Putamen (tissue), 1 donor: ENCODE results near the gene RFX2.
A peak's percentile ranks its signal among the peaks of the same experiment; 100 is the strongest.
"Not testable (repeated sequence)": the region's sequence is repeated elsewhere in the genome, so short reads cannot be mapped to it uniquely, and the experiment has no call there.

ENCODE experiments used
- DNase-seq: peaks from one replicate; pipeline ENCODE4 v3.0.0-alpha.2; 2016; ENCODE audit warnings: low spot score

RFX2 gene

DNA sequence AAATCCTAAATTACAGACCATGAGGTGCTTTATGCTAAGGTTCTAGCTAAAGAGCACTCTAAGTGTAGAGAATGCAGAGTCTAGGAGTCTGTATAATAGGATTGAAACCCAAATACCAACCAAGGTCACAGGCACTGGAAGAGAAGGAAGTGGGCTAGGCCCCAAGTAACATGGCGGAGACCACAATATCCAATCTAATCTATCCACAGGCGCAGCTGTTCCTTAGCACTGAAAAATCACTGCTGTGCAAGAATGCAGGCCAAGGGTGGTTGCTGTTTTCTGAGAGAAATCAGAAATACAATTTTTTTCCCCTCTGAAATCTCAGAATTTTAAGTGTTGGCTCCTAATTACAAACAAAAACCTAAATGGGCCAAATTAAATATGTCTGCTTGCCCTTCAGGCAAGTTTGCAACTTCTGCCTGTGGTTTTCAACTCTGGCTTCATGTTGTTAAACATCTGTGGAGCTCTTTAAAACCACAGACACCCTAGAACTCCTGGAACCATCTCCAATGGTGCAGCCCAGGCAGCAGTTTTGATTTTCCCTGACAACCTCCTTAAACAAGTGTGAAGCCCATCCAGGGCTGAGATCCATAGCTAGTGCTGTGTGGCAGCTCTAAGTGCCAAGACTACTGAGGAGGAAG, 138.5 kb downstream of the RFX2 start:
- DNase-seq: no peak

DNA sequence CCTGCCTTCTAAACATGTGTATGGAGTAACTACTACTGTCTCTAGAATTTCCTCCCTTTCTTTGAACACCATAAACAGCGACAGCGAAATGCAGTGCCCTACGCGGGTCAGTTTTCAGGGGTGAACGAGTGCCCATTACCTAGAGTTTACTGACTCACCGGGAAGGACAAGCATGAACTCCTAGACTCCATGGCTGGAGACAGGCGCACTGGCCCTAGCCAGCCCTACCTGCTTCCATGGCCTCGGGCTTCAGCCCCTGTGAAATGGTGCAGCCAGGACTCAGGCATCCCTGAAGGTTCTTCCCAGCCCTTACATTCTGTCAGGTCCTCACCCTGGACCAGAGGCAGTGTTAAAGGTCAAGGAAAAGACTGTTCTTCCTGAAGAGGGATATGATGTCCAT, 140.8 kb downstream of the RFX2 start:
- DNase-seq: no peak

DNA sequence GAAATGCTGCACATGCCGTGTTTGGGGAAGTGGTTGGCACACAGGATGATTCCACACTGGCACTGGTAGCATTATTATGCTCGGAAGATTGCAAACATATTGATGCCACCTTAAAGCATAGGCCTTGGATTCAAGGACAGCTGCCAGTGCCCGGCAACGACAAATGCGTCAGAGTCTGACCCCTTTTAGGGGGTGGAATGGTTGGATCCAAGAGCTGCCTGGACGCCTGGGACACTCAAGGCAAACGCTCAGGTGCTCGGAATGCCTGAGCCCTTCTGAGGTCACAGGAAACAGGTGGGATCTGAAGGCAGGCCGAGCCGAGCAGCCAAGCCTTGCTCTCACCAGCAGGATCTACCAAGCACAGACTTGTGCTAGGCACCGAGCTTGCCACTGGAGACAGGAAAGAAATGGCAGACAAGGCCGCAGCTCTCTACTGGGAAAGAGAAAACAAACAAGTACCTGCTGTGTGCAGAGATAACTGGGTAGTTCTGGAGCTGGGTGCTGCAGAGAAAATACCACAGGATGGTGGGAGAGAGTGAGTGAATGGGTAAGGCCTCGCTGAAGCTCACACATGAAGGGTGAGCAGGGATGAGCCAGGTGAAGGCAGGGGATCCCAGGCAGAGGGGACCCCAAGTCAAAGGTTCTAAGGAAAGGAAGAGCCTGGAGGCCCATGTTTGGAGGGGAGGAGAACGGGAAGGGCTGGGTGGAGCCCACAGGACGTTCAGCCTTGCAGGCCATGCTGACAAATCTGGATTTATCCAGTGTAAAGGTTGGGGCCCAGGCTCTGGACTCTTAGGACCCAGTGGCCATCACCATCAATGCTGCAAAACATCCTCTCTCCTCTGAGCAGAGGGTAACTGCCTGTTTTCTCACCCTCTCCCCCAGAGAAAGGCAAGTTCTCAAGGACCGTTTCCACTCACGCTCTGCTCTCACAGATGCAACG, 141.6 kb downstream of the RFX2 start:
- no peak for DNase-seq

DNA sequence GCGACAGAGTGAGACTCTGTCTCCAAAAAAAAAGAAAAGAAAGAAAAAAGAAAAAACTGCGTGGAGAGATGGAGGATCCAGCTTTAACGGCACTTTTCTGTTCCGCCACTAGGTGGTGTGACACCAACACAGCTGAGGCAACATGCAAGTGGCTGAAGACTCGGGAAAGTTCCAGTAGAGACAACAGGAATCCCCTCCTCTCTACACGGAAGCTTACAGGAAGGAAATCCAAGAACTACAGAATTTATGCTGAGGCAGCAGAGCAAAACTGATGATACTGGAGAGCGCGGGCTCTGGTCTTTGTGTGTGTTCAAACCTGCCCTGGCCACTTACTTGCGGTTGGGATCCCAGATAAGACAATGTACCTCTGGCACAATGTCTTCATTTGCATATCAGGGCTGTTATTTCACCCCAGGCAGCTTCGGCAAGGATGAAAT, 142.3 kb downstream of the RFX2 start:
- DNase-seq: peak; percentile 78

DNA sequence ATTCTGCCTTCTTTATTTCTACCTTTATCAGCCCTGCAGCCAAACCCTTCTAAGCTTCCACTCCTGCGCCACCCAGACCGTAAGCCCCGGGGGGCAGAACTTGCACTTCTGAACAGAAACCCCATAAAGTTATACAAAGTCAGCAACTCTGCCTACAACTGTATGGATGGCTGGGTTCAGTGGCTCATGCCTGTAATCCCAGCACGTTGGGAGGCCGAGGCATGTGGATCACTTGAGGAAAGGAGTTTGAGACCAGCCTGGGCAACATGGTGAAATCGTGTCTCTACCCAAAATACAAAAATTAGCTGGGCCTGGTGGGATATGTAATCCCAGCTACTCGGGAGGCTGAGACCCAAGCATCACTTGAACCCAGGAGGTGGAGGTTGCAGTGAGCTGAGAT, 142.7 kb downstream of the RFX2 start:
- DNase-seq: no peak

DNA sequence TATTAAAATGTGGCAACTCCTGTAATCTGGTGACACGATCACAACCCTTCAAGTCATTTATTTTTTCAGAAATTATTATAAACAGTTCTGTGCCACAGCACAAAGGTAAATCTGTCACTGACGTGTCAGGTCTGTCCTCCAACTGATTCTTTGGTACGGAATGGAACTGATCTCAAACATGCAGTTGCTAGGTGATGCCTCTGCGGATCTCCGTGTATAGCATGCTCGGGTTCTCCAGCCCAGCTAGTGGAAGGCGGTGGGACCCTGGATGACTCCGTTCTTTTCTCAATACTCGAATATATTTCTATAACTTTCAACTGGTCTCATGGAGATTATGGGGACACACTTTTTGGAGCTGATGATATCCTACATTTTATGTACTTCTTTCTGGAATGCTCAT, 143.4 kb downstream of the RFX2 start:
- DNase-seq: no peak

DNA sequence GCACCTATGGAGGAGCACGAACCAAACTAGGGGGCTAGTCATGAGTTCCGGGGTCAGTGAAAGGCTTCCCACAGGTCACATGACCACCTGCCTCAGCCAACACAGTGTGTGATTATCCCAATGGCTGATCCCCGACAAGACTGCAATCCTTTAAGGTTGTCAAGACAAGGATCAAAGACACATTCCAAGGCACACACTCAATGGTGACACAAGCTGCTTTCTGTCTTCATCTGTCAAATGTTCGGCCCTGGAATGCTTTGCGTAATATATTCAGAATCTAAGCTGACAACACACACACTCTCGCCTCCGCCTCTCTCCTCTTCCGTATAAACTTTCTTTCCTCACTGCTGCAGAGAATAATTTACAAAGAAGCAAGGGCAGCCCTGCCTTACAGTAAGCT, 144.1 kb downstream of the RFX2 start:
- DNase-seq: peak; percentile 37

DNA sequence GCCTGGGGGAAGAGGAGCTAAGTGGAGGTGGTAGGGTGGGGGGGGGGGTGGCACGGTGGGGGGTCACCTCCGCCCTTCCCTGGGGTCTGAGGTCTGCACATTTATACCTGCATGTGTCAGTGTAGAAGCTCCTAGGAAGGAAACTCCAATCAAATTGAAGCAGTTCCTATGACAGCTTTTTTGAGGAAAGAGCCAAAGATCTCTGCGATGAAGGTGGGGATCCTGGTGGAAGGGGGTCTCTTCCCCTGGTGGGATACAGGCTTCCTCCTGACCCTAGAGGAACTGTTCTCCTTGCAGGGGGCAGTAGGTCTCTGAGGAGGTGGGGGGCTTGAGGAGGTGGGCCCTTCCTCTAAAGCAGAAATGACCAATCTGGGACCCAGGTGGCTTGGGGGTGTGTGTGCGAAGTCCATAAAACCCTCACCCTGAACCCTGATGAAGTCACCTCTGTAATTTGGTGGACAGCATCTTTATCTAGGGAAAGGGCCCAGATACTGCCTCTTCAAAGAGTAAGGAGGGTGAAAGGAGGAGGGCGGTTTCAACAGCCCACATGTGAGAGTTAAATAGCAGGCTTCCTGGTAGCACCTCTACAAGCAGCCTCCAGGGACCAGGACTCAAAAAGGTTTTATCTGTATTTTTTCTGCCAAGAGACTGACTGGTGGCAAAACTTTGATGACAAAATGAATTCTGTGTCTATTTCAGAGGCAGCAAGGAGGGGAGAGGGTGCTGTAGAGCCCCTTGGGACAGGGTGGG, 145.3 kb downstream of the RFX2 start:
- DNase-seq: no peak

DNA sequence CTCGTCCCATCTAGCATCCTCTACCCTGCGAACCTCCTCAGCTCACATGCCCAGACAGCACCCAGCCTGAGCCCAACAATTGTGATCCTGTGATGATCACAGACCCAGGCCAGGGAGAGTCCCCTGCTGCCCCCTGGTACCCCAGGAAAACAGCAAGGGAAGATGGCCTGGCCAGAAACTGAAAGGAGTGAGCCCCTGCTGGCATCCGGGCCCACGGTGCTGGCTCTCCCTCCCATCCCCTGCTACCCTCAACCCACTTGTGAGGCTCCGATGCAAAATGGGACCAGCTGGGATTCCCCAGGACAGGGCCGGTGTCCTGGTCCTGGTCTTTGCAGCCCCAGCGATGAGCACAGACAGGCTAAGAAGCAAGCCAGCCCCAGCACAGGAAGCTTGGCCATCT, 146.4 kb downstream of the RFX2 start:
- DNase-seq: no peak

DNA sequence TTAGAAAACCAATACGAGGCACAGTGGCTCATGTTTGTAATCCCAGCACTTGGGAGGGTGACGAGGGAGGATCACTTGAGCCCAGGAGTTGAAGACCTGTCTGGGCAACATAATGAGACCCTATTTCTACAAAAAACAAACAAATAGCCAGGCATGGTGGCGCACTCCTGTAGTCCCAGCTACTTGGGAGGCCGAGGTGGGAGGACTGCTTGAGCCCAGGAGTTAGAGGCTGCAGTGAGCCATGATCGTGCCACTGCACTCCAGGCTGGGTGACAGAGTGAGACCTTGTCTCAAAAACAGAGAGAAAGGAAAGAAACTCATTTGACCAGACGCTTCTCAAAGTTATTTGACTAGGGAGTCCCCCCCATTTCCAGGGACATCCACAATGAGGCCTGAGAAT, 147.0 kb downstream of the RFX2 start:
- DNase-seq: not testable (repeated sequence)

DNA sequence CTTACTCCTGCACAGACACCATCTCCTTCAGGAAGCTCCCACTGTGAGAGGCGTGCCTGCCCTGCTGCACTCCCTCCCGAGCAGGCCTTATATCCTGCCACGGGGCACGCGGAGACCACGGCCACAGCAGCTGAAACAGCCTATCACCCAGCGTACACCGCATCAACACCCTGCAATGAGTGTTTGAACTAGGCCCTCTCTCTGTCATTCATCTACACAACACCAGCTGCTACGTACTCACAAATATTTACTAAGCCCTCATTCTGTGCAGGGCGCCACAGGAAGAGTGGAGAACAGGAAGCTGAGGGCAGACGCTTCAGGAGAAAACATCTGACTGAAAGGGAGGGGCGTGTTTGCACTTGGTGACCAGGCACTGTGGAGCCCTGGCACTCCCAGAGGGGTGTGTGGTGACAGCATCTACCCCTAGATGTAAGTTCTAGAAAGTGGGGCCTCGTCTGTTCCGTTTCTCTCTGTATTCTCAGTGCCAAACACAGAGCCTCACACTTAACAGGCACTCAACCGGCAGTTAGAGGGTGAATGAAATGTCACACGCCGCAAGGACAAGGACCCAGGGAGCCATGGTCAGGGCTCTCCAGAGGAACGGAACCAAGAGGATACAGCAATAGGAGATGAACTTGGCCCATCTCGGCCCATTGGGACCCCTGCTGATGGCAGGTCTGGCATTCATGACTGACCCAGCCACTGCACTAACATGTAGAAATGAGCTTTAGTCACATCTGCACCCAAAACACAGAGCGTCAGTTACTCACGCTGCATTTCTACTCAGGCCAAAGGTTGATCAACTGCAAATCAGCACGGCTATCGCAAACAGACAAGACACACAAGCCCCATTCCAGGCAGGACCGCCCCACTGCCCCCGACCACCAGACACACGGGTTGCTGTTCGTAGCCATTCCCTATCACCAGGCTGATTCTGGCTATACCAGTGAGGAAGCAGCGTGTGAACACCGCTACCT, 148.0 kb downstream of the RFX2 start:
- DNase-seq: no peak

DNA sequence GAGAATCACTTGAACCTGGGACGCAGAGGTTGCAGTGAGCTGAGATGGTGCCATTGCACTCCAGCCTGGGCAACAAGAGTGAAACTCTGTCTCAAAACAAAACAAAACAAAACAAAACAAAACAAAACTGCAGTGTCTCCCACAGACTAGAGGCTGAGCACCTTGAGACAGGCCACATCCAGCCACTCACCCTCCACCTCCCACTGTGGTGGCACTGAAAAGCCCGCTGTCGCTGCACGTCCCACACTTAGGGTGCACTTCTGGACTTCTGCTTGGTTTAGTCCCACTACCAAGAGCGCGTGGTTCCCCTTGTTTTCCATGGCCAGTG, 148.7 kb downstream of the RFX2 start:
- not testable (repeated sequence) for DNase-seq

DNA sequence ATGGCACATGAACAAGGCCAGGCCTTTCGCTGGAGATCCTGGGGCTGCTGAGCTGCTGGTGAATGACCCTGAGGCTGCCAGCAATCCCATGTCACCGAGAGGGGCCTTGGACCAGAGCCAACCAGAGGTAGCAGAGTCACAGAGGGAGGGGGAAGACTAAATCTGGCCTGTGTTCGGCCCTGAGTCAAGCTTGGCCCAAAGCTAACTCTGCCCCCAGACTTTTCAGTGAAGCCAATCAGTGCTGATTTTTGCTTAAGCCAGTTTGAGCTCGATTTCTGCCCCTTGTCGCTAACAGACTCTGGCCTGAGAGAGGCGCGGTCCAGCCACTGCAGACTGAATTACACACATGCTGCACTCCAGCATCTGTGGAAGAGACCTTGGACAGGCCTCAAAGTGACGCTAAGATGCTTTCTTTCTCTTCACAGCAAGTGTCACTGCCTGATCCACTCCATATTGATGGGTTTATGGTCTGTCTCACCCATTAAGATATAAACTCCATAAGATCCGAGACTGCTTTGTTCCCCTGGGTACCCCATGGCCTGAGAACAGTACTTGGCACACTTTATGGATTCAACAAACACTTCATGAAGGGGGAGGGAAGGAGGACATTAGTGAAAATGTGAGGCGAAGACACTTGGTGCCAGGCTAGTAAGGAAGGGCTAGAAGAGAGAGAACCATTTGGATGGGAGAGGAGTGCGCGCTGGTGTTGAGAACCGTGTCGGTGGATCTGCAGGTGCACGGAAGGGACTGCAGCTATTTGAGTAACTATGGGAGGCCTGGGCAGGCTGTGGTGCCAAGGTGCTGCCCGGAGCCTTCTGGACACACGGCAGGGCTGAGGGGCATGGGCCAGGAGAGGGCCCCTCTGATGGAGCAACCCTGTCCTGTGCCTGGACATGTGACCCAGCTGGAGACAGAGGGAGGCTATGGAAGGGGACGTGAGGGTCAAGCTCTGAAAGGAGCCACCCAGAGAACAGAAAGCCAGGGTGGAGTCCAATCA, 150.0 kb downstream of the RFX2 start:
- no peak for DNase-seq

DNA sequence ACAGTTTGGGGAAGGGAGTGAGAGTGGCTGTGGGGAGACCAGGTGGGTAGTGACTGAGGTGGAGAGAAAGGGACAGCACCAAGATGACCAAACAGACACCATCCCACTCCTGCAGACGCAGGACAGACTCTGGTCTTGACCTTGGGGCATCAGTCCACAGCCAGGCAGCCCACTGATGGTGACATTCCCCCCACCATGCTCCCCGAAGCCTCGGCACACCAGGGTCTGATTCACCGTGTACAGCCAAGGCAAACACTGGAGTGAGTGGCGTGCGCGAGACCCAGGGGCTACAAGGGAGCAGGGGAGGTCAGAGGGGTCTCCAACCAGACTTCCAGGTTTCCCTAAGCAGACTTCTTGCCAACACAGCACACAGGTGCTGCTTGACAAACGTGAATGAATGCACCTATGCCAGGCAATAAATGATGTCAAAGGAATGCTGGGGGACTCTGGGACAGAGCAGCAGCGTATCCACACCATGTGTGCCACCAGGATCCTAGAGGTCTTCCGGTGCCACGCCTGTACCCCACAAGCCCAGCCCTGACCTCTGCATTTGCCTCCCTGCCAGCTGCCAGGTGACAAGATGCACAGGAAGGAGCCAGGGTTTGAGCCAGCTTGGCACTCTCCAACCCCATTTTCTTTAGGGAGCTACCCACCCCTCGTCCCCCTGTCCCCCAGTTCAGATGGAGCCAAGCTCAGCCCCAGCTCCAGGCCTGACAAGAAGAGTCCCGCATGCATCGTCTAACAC, 150.9 kb downstream of the RFX2 start:
- DNase-seq: no peak

DNA sequence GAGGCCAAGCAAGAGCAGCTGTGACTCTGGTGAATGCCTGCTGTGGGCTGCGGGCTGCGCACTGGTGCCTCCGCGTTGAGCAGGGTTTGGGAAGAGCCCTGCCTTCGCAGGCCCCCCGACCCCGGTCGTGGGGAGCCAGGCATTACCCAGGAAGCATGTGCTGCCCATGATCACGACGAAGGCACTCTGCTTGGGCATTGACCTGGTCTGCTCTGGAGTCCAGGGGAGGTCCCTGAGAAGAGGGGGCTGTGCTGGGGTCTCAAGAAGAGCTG, 151.5 kb downstream of the RFX2 start:
- no peak for DNase-seq

DNA sequence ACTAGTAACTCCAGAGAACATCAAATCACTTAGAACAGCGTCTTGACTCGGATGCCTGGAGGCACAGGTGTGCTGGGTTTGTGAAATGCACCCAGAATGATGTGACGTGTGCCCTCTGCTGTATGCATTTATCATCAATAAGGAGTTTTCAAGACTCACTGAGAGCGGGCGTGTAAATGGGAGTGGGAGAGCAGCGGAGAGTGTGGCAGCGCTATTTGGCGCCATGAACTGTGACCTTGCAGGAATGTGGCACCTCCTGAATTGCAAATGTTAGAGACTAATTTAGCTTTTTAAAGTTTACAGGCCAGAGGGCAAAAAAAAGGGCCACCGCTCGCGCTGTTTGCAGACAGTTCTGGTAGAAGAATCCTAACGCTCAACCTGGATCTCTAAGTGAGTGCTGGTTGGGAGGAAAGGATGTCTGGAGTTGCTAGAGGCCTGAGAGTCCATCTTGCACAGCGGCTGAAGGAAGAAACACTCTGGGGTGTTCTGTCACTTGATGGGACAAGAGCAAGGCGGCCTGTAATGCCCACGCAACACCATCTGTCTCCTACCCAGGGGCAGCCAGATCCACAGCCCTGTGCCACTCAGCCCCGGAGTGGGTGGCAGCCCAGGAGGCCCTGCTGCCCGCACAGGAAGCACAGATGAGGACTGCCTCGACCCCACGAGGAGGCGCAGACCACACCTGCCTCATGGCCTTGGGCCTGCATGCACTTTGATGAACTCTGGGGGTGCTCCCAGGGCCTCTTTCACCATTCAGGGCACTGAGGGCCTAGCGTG, 152.0 kb downstream of the RFX2 start:
- DNase-seq: no peak

DNA sequence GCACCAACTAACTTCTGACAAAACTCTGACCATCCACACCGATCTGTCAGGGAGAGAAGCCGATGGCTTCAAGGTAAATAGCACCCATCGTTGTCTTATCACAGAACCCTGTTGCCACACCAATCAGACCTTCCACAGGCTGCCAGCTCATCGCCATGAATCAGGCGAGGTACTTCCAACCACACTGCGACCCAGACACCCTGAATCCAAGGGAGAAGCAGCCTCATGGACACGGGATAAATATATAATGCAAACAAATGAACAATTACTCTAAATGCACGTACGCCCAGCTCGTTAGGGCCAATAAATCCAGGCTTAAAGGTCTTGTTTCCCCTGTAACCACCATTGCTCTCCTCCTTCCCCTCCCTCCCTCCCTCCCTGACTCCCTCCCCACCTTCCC, 153.1 kb downstream of the RFX2 start:
- DNase-seq: no peak

DNA sequence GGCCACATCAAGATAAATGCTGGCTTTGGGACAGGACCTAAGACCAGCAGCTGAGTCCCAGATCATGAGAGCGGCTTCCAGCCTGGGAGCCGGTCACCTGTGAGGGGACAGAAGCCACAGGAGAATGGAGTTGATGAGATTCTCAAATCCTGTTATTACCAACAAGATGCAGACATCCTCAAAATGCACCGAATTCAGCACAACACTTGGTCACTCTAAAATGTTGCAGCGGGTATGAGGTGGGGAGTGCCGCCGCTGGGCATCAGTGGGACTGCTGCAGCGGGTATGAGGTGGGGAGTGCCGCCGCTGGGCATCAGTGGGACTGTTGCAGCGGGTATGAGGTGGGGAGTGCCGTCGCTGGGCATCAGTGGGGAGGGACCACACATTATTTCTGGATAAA, 153.6 kb downstream of the RFX2 start:
- DNase-seq: no peak

DNA sequence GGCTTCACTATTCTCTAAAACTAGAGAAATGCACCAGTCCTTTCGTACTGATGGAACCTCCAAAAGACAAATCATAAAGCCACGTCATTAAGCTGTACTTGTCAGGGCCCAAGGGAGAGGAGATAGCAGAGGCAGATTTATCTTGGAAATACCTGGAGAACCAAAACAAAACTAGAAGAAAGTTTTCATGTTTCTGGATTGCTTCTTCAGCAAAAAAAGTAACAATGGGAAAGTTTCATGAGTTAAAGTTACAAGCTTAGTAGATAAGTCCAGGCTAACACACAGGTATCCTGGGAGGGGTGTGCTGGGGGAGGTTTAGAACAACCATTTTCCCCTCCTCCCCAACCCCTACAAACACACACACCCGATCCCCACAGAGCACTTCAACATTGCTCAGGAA, 154.0 kb downstream of the RFX2 start:
- no peak for DNase-seq
